ENCODE measurements around the gene PDIA4. TPM values are rescaled to one million over a fixed set of nuclear protein-coding genes. Genes with fewer than 3 reads are reported as not detected.
A peak's percentile ranks its signal among the peaks of the same experiment; 100 is the strongest.

Gene PDIA4
- 10 to 100 TPM; 48.6 to 61.8 (median 57.4) TPM for total RNA-seq

- under 1% methylated on average over 35 of the region's 87 CpGs for WGBS
- DNase-seq (ENCODE audit: low spot score in 2 of 2) = peak; percentile 99
- Histone ChIP-seq H3K27ac (peak within 1 kb of the TSS; percentile 92), H3K36me3 (no peaks in the 10 kb centered on the region), H3K4me3 (peak within 1 kb of the TSS; percentile 95), H3K9me3 (no peaks in the 10 kb centered on the region), H3K27me3 (no peaks in the 10 kb centered on the region), H3K4me1 (peaks cover 25% of the 10 kb centered on the region)
- no peak for TF ChIP-seq EP300 (IDR thresholded peaks at IDR 0.05)
- TF ChIP-seq POLR2AphosphoS5 (IDR thresholded peaks at IDR 0.05) = peak in 2 of 3 donors; percentile 66 to 82
- TF ChIP-seq POLR2A (IDR thresholded peaks at IDR 0.05) = peak; percentile 36 to 47
- TF ChIP-seq CTCF (IDR thresholded peaks at IDR 0.05) = peak in 1 of 2 donors; percentile 27
Observed at GRCh38 chr7:149028346-149029109, at the start of gene PDIA4. Gene PDIA4 (minus strand): TSS chr7:149028505. CDS start chr7:149028408, 97 bp downstream.

- no peaks in the 10 kb centered on the region for H3K27me3 ChIP-seq
- peaks cover 10% of the 10 kb centered on the region for H3K4me1 ChIP-seq
- TF ChIP-seq EP300 (IDR thresholded peaks at IDR 0.05) = no peak
- TF ChIP-seq POLR2A (IDR thresholded peaks at IDR 0.05) = no peak
- no peak for TF ChIP-seq POLR2AphosphoS5 (IDR thresholded peaks at IDR 0.05)
- no peak for TF ChIP-seq CTCF (IDR thresholded peaks at IDR 0.05)
- DNase-seq (ENCODE audit: low spot score in 2 of 2) = no peak
- no peaks in the 10 kb centered on the region for H3K9me3 ChIP-seq
- H3K27ac ChIP-seq = no peak overlapping the region
- WGBS = 85% methylated on average over 9 of the region's 9 CpGs
- peaks cover 3% of the 10 kb centered on the region for H3K36me3 ChIP-seq
- H3K4me3 ChIP-seq = no peak overlapping the region
Observed at GRCh38 chr7:149077594-149077993, 49.3 kb upstream of the PDIA4 start.

GRCh38 chr7:149075286-149075685, 47.0 kb upstream of the PDIA4 start:
- TF ChIP-seq POLR2AphosphoS5 (IDR thresholded peaks at IDR 0.05) (no peak), EP300 (IDR thresholded peaks at IDR 0.05) (no peak), POLR2A (IDR thresholded peaks at IDR 0.05) (no peak), CTCF (IDR thresholded peaks at IDR 0.05) (no peak)
- Histone ChIP-seq H3K9me3 (no peaks in the 10 kb centered on the region), H3K4me1 (peaks cover 10% of the 10 kb centered on the region), H3K27ac (peak overlapping the region; percentile 71), H3K36me3 (peaks cover 24% of the 10 kb centered on the region), H3K4me3 (no peak overlapping the region), H3K27me3 (no peaks in the 10 kb centered on the region)
- no peak for DNase-seq (ENCODE audit: low spot score in 2 of 2)
- WGBS = 91% methylated on average over 2 of the region's 2 CpGs

GRCh38 chr7:149074116-149074885, 46.0 kb upstream of the PDIA4 start:
- Histone ChIP-seq H3K36me3 (peaks cover 30% of the 10 kb centered on the region), H3K27ac (peak overlapping the region; percentile 71), H3K4me1 (peaks cover 10% of the 10 kb centered on the region), H3K27me3 (no peaks in the 10 kb centered on the region), H3K4me3 (no peak overlapping the region), H3K9me3 (no peaks in the 10 kb centered on the region)
- 40% methylated on average over 3 of the region's 3 CpGs for WGBS
- no peak for DNase-seq (ENCODE audit: low spot score in 2 of 2)
- TF ChIP-seq EP300 (IDR thresholded peaks at IDR 0.05) (no peak), CTCF (IDR thresholded peaks at IDR 0.05) (no peak), POLR2AphosphoS5 (IDR thresholded peaks at IDR 0.05) (no peak), POLR2A (IDR thresholded peaks at IDR 0.05) (no peak)

GRCh38 chr7:149072438-149072775, 44.1 kb upstream of the PDIA4 start:
- no peaks in the 10 kb centered on the region for H3K27me3 ChIP-seq
- 91% methylated on average over 4 of the region's 4 CpGs for WGBS
- peaks cover 10% of the 10 kb centered on the region for H3K4me1 ChIP-seq
- no peak for DNase-seq (ENCODE audit: low spot score in 2 of 2)
- TF ChIP-seq EP300 (IDR thresholded peaks at IDR 0.05) = no peak
- TF ChIP-seq POLR2A (IDR thresholded peaks at IDR 0.05) = no peak
- no peak for TF ChIP-seq POLR2AphosphoS5 (IDR thresholded peaks at IDR 0.05)
- no peak for TF ChIP-seq CTCF (IDR thresholded peaks at IDR 0.05)
- H3K36me3 ChIP-seq = peaks cover 30% of the 10 kb centered on the region
- no peak overlapping the region for H3K27ac ChIP-seq
- H3K4me3 ChIP-seq = no peak overlapping the region
- H3K9me3 ChIP-seq = no peaks in the 10 kb centered on the region
